HCT116 (cell line): ENCODE measurements around the gene NEDD4L. TPM values are rescaled to one million over a fixed set of nuclear protein-coding genes. Genes with fewer than 3 reads are reported as not detected.

ENCODE experiments used
- ATAC-seq: fragments of 200-7000 bp; cut with Tn5 transposase; 2 replicates; pipeline ENCODE4 v1.9.1; 2020; ENCODE audit warnings: mild to moderate bottlenecking, moderate library complexity
- BruUV-seq: library from RNA; stranded (reverse); fragments of 400-500 nt; replicated peaks from 2 replicates; lab custom pipeline; 2021; lab: Mats Ljungman, UMichigan
- CTCF ChIA-PET: fragments of 300-600 bp; sonication (Branson Sonifier 250); formaldehyde crosslinking; loops from one replicate; lab custom pipeline; 2021; ENCODE audit warnings: antibody characterized with exemption; lab: Charles Lee
- POLR2A ChIA-PET: fragments of 300-600, 350-600 bp; sonication (Branson Sonifier 250); formaldehyde crosslinking; loops from one replicate; lab custom pipeline; 2021; ENCODE audit warnings: antibody characterized with exemption; lab: Charles Lee
- RAD21 ChIA-PET, 2 experiments: fragments of 300-600 bp; sonication (Branson Sonifier 250); formaldehyde crosslinking; loops; one replicate each; lab custom pipeline; 2023; ENCODE audit warnings: low total read pairs in 2 of 2; ENCODE audit not compliant: uncharacterized antibody in 2 of 2, unreplicated experiment in 2 of 2, low non-redundant PET in 1 of 2; lab: Charles Lee
- DNase-seq: peaks from one replicate; pipeline ENCODE4 v3.0.0-alpha.2; 2010; ENCODE audit warnings: low read depth, low spot score
- H2AFZ ChIP-seq: fragments of 200-600 bp; shearing (Covaris generic), sonication (generic); 2 replicates; pipeline ENCODE4 v1.6.1; 2017; ENCODE audit warnings: low read depth, mixed run types, mixed read lengths, antibody characterized with exemption, low read length; ENCODE audit not compliant: poor library complexity, severe bottlenecking
- H3K27ac ChIP-seq: 2 replicates; pipeline ENCODE4 v1.5.1; 2012; ENCODE audit warnings: low read depth, low read length
- H3K27me3 ChIP-seq: fragments of 200-600 bp; sonication (generic); 2 replicates; pipeline ENCODE4 v1.6.1; 2016; ENCODE audit warnings: mixed run types, low read length, mixed read lengths; ENCODE audit not compliant: insufficient read depth
- H3K36me3 ChIP-seq, 2 experiments: fragments of 200-500 bp in 1 of 2; fragments of 200-600 bp in 1 of 2; sonication (Bioruptor generic) in 1 of 2; sonication (generic) in 1 of 2; 2 replicates each; pipeline versions ENCODE4 v1.5.1 to v1.6.1; 2014 to 2016; ENCODE audit warnings: low read length in 2 of 2, inconsistent platforms in 1 of 2, mixed read lengths in 1 of 2, mixed run types in 1 of 2; ENCODE audit not compliant: insufficient read depth in 2 of 2, control insufficient read depth in 1 of 2
- H3K4me1 ChIP-seq, 2 experiments: fragments of 200-600 bp in 1 of 2; sonication (generic) in 1 of 2; 2 replicates each; pipeline versions ENCODE4 v1.5.1 to v1.6.1; 2012 to 2017; ENCODE audit warnings: low read length in 2 of 2, inconsistent platforms in 1 of 2, mild to moderate bottlenecking in 1 of 2, mixed read lengths in 1 of 2, mixed run types in 1 of 2, moderate library complexity in 1 of 2; ENCODE audit not compliant: insufficient read depth in 2 of 2, control insufficient read depth in 1 of 2
- H3K4me2 ChIP-seq: fragments of 200-600 bp; sonication (generic); 2 replicates; pipeline ENCODE4 v1.6.1; 2017; ENCODE audit warnings: mixed run types, low read length, mixed read lengths
- H3K4me3 ChIP-seq, 2 experiments: fragments of 200-600 bp in 1 of 2; sonication (generic) in 1 of 2; replicated peaks in 1 of 2; 2 replicates each; pipeline ENCODE4 v1.5.1; 2011 to 2016; ENCODE audit warnings: low read length in 2 of 2, control low read depth in 1 of 2, low read depth in 1 of 2, mild to moderate bottlenecking in 1 of 2, mixed read lengths in 1 of 2, mixed run types in 1 of 2
- H3K79me2 ChIP-seq: fragments of 200-600 bp; sonication (generic); 2 replicates; pipeline ENCODE4 v1.6.1; 2017; ENCODE audit warnings: mild to moderate bottlenecking, mixed run types, low read length, moderate library complexity, mixed read lengths; ENCODE audit not compliant: insufficient read depth
- H3K9ac ChIP-seq: fragments of 200-600 bp; sonication (generic); 2 replicates; pipeline ENCODE4 v1.6.1; 2016; ENCODE audit warnings: low read length, mixed read lengths
- H3K9me2 ChIP-seq: fragments of 200-600 bp; sonication (generic), shearing (Covaris generic); 2 replicates; pipeline ENCODE4 v1.6.1; 2017; ENCODE audit warnings: mixed run types, mild to moderate bottlenecking, moderate library complexity; ENCODE audit not compliant: insufficient read depth
- H3K9me3 ChIP-seq, 2 experiments: fragments of 200-500 bp in 1 of 2; fragments of 200-600 bp in 1 of 2; sonication (Bioruptor generic) in 1 of 2; sonication (generic) in 1 of 2; 2 replicates each; pipeline ENCODE4 v1.6.1; 2014 to 2017; ENCODE audit warnings: low read length in 2 of 2, mixed read lengths in 2 of 2, inconsistent platforms in 1 of 2, low read depth in 1 of 2, mild to moderate bottlenecking in 1 of 2, mixed run types in 1 of 2, moderate library complexity in 1 of 2; ENCODE audit not compliant: control insufficient read depth in 1 of 2, insufficient read depth in 1 of 2
- H4K20me1 ChIP-seq: fragments of 200-600 bp; sonication (generic), shearing (Covaris generic); 2 replicates; pipeline ENCODE4 v1.6.1; 2017; ENCODE audit warnings: mixed run types, mild to moderate bottlenecking, moderate library complexity; ENCODE audit not compliant: insufficient read depth
- ATF3 ChIP-seq: IDR thresholded peaks from 2 replicates; pipeline ENCODE4 v1.6.1; 2012
- CBX3 ChIP-seq: IDR thresholded peaks from 2 replicates; pipeline ENCODE4 v1.6.1; 2012; ENCODE audit warnings: low read depth
- CEBPB ChIP-seq: IDR thresholded peaks from 2 replicates; pipeline ENCODE4 v1.6.1; 2012; ENCODE audit warnings: low read depth
- CTCF ChIP-seq, 3 experiments: fragments of 200-600 bp in 1 of 3; sonication (generic) in 1 of 3; IDR thresholded peaks in 2 of 3; conservative IDR thresholded peaks in 1 of 3; 2 replicates each; pipeline ENCODE4 v1.5.1; 2012 to 2017; ENCODE audit warnings: low read depth in 2 of 3, low read length in 2 of 3, antibody characterized with exemption in 1 of 3, borderline replicate concordance in 1 of 3, control low read depth in 1 of 3, mild to moderate bottlenecking in 1 of 3, mixed read lengths in 1 of 3, mixed run types in 1 of 3, moderate library complexity in 1 of 3; ENCODE audit not compliant: insufficient read depth in 1 of 3
- EGR1 ChIP-seq: IDR thresholded peaks from 2 replicates; pipeline ENCODE4 v1.6.1; 2012; ENCODE audit warnings: low read depth
- ELF1 ChIP-seq: IDR thresholded peaks from 2 replicates; pipeline ENCODE4 v1.6.1; 2012; ENCODE audit warnings: low read depth, borderline replicate concordance
- FOSL1 ChIP-seq: IDR thresholded peaks from 2 replicates; pipeline ENCODE4 v1.6.1; 2012; ENCODE audit warnings: low read depth
- JUND ChIP-seq: IDR thresholded peaks from 2 replicates; pipeline ENCODE4 v1.6.1; 2012
- MAX ChIP-seq: IDR thresholded peaks from 2 replicates; pipeline ENCODE4 v1.6.1; 2012
- POLR2A ChIP-seq: IDR thresholded peaks from 2 replicates; pipeline ENCODE4 v1.7.0; 2011; ENCODE audit warnings: borderline replicate concordance; ENCODE audit not compliant: insufficient read depth, insufficient read length; ENCODE audit errors: extremely low read depth
- POLR2AphosphoS5 ChIP-seq: IDR thresholded peaks from 2 replicates; pipeline ENCODE4 v1.6.1; 2011; ENCODE audit warnings: mild to moderate bottlenecking, low read depth, low read length, moderate library complexity
- SIN3A ChIP-seq: IDR thresholded peaks from 2 replicates; pipeline ENCODE4 v1.6.1; 2012; ENCODE audit warnings: low read depth
- SP1 ChIP-seq: IDR thresholded peaks from 2 replicates; pipeline ENCODE4 v1.6.1; 2012; ENCODE audit warnings: low read depth
- SRF ChIP-seq: IDR thresholded peaks from 2 replicates; pipeline ENCODE4 v1.6.1; 2012; ENCODE audit warnings: low read depth
- ZFX ChIP-seq: fragments of 450-650 bp; IDR thresholded peaks from 2 replicates; pipeline ENCODE4 v1.6.1; 2017
- intact Hi-C: fragments of 100-400 bp; cut with micrococcal nuclease; formaldehyde crosslinking; loops from 2 replicates; pipeline ENCODE4 v1.10.0; 2022
- total RNA-seq: library from RNA; stranded (reverse); gene quantifications from one replicate; pipeline ENCODE4 v1.2.1, GENCODE V29; 2021; ENCODE audit not compliant: unreplicated experiment

Gene NEDD4L
- total RNA-seq, 1 experiment from 2014 or later = 41.5 TPM

GRCh38 chr18:58177896-58178470 lies 134.0 kb downstream of the NEDD4L start:
- Histone ChIP-seq H3K9me2 (no peaks in the 10 kb centered on the region), H3K27ac (no peak overlapping the region), H3K27me3 (no peaks in the 10 kb centered on the region), H3K9ac (no peak overlapping the region), H3K9me3 (no peaks in the 10 kb centered on the region), H3K4me1 (peaks cover 19 to 23% of the 10 kb centered on the region in 2 experiments), H3K36me3 (no peaks in the 10 kb centered on the region), H4K20me1 (no peaks in the 10 kb centered on the region), H3K79me2 (no peaks in the 10 kb centered on the region), H3K4me2 (peak overlapping the region; percentile 72; the same call in 1 of the 2 replicates), H2AFZ (no peak overlapping the region), H3K4me3 (no peak overlapping the region)
- ATAC-seq (no peak), DNase-seq (no peak)
- CTCF ChIA-PET = interaction anchor here (1.0 to 1.5 kb wide), 4 partner anchors 9 to 296 kb away, joined by 4 to 6 read pairs (median 4); no protein-coding TSS in a partner anchor
- RAD21 ChIA-PET = no interaction called here
- intact Hi-C loops = no loop called here
- BruUV-seq = no TSS peak
- TF ChIP-seq CTCF (IDR thresholded peaks at IDR 0.05 in 2 of 3, conservative IDR thresholded peaks at IDR 0.05 in 1 of 3; ENCODE audit: borderline replicate concordance in 1 of 3, insufficient read depth in 1 of 3, low read depth in 2 of 3, low read length in 2 of 3) = no peak
- TF ChIP-seq ELF1 = no peak
- TF ChIP-seq SRF = no peak
- TF ChIP-seq ZFX = no peak
- no peak for TF ChIP-seq ATF3
- no peak for TF ChIP-seq CEBPB
- no peak for TF ChIP-seq FOSL1
- no peak for TF ChIP-seq SP1
- TF ChIP-seq CBX3 = no peak
- no peak for TF ChIP-seq POLR2AphosphoS5
- no peak for TF ChIP-seq JUND
- no peak for TF ChIP-seq SIN3A
- no peak for TF ChIP-seq EGR1
- TF ChIP-seq POLR2A = no peak
- no peak for TF ChIP-seq MAX
- POLR2A ChIA-PET = no interaction called here
